SU-DHL-6 (cell line): ENCODE measurements around the gene INTS11.

Experiments
- EZH2phosphoT487 ChIP-seq: fragments of 200-600 bp; sonication (generic), shearing (Covaris generic); conservative IDR thresholded peaks from 2 replicates; pipeline ENCODE4 v1.6.1; 2018; ENCODE audit warnings: mild to moderate bottlenecking, antibody characterized with exemption, low read length, moderate library complexity, mixed read lengths
- TF ChIP-seq, protein P1 (sequence below): fragments of 200-600 bp; sonication (generic); IDR thresholded peaks from one replicate; pipeline ENCODE4 v1.5.1; 2017; ENCODE audit warnings: antibody characterized with exemption, mild to moderate bottlenecking, low read length, moderate library complexity; ENCODE audit not compliant: insufficient read depth, poor library complexity, severe bottlenecking

GRCh38 chr1:1357871-1358432 is 33.5 kb upstream of the INTS11 start:
- TF ChIP-seq, protein P1, sequence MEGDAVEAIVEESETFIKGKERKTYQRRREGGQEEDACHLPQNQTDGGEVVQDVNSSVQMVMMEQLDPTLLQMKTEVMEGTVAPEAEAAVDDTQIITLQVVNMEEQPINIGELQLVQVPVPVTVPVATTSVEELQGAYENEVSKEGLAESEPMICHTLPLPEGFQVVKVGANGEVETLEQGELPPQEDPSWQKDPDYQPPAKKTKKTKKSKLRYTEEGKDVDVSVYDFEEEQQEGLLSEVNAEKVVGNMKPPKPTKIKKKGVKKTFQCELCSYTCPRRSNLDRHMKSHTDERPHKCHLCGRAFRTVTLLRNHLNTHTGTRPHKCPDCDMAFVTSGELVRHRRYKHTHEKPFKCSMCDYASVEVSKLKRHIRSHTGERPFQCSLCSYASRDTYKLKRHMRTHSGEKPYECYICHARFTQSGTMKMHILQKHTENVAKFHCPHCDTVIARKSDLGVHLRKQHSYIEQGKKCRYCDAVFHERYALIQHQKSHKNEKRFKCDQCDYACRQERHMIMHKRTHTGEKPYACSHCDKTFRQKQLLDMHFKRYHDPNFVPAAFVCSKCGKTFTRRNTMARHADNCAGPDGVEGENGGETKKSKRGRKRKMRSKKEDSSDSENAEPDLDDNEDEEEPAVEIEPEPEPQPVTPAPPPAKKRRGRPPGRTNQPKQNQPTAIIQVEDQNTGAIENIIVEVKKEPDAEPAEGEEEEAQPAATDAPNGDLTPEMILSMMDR: no peak
- TF ChIP-seq EZH2phosphoT487: no peak
